Astrocyte of the spinal cord (primary cell): ENCODE measurements around the gene MEF2C.

ENCODE experiments used
- DNase-seq: peaks from one replicate; pipeline ENCODE4 v3.0.0; 2011; ENCODE audit warnings: low read depth, low spot score
- H3K4me3 ChIP-seq: 2 replicates; pipeline ENCODE4 v1.5.1; 2011; ENCODE audit warnings: low read depth, mild to moderate bottlenecking, low read length, moderate library complexity
- in situ Hi-C: cut with HindIII; loops from 2 replicates; pipeline ENCODE4 v1.10.0; 2017; ENCODE audit warnings: low sequenced_read_pairs
- TF ChIP-seq, protein P1 (sequence below): IDR thresholded peaks from 2 replicates; pipeline ENCODE4 v1.5.1; 2012; ENCODE audit warnings: low read depth, mild to moderate bottlenecking, low read length, inconsistent platforms

Gene MEF2C

DNA sequence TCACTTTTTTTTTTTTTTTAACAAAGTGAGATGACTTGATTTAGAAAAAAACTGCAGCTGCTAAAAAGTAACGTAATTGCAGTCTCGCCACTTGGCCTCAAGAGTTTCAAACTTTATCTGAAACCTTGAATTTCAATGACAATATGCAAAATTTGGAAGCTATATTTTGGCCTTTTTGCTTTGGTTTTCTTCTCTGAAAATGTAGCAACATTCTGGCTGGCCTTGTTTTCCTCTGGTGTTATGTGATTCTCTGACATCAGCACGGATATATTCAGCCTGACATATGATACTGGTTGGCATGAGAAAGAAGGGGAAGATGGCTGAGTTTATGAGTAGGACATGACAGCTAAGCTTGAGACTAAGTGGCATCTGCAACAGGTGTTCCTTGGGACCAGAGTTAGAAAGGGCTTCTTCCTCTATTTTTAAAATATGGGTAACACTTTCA lies 136.5 kb downstream of the MEF2C start:
- TF ChIP-seq, protein P1, sequence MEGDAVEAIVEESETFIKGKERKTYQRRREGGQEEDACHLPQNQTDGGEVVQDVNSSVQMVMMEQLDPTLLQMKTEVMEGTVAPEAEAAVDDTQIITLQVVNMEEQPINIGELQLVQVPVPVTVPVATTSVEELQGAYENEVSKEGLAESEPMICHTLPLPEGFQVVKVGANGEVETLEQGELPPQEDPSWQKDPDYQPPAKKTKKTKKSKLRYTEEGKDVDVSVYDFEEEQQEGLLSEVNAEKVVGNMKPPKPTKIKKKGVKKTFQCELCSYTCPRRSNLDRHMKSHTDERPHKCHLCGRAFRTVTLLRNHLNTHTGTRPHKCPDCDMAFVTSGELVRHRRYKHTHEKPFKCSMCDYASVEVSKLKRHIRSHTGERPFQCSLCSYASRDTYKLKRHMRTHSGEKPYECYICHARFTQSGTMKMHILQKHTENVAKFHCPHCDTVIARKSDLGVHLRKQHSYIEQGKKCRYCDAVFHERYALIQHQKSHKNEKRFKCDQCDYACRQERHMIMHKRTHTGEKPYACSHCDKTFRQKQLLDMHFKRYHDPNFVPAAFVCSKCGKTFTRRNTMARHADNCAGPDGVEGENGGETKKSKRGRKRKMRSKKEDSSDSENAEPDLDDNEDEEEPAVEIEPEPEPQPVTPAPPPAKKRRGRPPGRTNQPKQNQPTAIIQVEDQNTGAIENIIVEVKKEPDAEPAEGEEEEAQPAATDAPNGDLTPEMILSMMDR = no peak

DNA sequence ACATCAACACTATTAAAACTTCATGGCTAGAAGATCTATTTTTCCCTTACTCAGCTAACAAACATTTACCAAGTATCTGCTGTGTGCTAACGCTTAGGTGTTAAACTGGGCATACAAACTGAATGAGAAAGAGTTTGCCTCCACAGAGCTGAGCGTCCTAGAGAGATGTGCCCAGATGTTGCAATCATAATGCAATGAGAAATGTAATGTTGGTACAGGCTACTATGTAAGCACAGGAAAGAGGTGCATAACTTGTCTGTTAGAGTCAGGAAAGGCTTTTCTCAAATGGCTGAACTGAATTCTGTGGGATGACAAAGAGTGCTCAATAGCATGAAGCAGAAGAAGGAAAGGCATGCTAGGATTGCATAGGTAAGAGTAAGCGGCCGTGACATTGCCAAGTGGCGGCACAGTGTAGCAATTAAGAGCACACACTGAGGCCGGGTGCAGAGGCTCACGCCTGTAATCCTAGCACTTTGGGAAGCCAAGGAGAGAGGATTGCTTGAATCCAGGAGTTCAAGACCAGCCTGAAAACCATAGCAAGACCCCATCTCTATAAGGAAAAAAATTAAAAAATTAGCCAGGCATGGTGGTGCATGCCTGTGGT lies 137.8 kb downstream of the MEF2C start:
- no peak overlapping the region for H3K4me3 ChIP-seq
- in situ Hi-C loops = no loop called here
- DNase-seq = no peak
- TF ChIP-seq, protein P1 = no peak

More for the DNA sequence above, 136.5 kb downstream of the MEF2C start:
- no peak overlapping the region for H3K4me3 ChIP-seq
- in situ Hi-C loops = no loop called here
- no peak for DNase-seq

DNA sequence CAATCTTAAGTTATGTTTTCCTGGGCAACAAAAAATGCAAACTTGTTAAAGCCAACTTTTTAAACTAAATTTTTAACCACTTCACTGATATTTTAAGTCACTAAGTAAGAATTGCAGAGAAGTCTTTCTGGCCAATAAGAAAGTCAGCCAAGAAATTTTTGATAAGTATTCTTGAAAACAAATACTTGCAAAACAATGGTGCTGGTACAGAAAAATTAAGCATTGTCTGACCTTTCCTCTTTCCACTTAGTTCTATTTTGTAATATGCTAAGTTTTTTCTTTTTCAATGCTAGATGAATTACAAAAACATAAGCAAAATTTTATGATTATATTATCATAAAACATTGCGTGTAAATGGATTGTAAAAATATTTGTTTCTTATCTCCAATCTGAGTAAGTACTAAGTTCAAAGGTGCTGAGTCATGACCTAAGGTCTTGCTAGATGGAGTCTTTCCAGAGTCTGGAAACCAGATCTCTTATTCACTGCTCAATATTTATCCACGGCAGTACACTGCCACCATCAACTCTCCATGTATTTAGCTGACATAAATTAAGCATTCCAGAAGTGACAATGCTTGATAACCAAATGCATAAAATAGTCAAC lies 139.7 kb downstream of the MEF2C start:
- TF ChIP-seq, protein P1 = no peak
- DNase-seq = no peak
- in situ Hi-C loops = no loop called here
- H3K4me3 ChIP-seq = no peak overlapping the region

DNA sequence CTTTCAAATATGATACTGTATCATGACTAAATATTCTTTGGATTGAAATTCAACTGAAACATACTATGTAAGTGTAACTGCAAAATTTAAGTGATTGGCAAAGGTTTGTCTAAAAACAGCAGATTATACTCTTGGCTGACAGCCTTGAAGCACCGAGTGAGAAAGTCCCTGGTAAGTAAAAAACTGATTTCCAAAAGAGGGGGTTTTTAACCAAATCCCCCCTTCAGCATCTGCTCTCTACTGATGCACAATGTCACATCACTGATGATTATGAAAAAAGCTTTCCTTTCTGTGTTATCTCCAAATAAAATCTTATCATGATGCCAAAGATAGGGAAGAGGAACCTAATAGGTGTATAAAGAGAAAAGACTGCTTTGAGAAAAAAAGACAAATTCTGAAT lies 141.0 kb downstream of the MEF2C start:
- no peak for DNase-seq
- H3K4me3 ChIP-seq = no peak overlapping the region
- in situ Hi-C loops = no loop called here
- TF ChIP-seq, protein P1 = no peak

DNA sequence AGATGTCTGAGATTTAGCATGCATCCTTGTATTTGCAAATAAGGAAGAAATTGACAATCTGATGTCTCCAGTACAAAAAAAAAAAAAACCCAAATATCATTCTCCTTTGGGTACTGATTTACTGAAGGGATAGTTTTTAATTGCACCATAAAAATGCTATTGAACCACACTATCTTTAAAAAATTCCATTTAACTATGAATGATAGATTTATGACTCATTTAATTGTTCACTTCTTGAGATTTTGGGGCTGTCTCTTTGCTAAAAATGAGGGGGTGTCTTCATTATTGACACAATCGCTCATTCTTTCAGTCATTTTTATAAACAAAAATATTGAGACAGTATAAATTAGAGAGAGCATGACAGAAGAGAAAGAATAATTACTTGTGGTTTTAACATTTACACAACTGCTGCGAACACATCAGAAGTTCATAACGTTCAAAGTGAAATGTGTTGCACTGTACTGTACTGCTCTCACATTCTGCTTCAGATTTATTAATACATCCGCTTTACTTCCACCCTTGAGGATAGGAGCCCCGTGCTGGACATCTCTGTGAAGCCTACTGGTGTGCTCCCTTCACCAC lies 142.3 kb downstream of the MEF2C start:
- in situ Hi-C loops = no loop called here
- TF ChIP-seq, protein P1 = no peak
- no peak for DNase-seq
- H3K4me3 ChIP-seq = no peak overlapping the region

DNA sequence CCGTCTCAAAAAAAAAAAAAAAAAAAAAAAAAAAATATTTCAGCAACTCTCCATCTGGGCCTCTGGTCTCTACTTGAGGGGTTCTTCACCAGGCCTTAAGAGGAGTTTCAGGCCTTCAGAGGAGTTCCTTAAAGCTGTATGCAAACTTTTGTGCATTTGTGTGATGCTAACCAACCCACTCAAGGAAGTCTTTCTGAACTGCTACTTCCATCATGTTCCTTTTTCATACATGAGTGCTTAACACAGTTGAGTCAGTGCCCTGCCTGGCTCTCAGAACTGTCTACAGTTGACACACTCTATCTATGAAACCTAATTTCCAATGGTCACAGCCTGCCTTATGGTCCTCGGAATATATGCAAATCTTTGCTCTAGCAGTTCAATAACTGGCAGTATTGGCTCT lies 146.5 kb downstream of the MEF2C start:
- H3K4me3 ChIP-seq = no peak overlapping the region
- TF ChIP-seq, protein P1 = no peak
- in situ Hi-C loops = no loop called here
- DNase-seq = no peak
